Activated naive CD4-positive, alpha-beta T cell treated with anti-CD3 and anti-CD28 coated beads, Interleukin-2, amount 50 U/mL, for 72 hours (primary cell): ENCODE data around the gene PLEKHG7. TPM values are rescaled to one million over a fixed set of nuclear protein-coding genes. Genes with fewer than 3 reads are reported as not detected.
A peak's percentile ranks its signal among the peaks of the same experiment; 100 is the strongest.
"Not testable (repeated sequence)": the region's sequence is repeated elsewhere in the genome, so short reads cannot be mapped to it uniquely, and the experiment has no call there.

ENCODE experiments used
- ATAC-seq, 2 donors: fragments of 150-1000 bp; cut with Tn5 transposase; 2 replicates each; pipeline ENCODE4 v1.10.0; 2021; ENCODE audit warnings: mild to moderate bottlenecking in 2 of 2, moderate library complexity in 2 of 2
- DNase-seq, 2 donors: peaks; one replicate each; pipeline ENCODE4 v3.0.0; 2021 to 2022; ENCODE audit warnings: low spot score in 2 of 2
- H3K27ac Mint-ChIP-seq, 2 donors: one replicate each; pipeline ENCODE4 v1.8.0; 2022; ENCODE audit warnings: mild to moderate bottlenecking in 2 of 2, mixed read lengths in 2 of 2
- H3K36me3 Mint-ChIP-seq, 2 donors: one replicate each; pipeline ENCODE4 v1.8.0; 2022; ENCODE audit warnings: mixed read lengths in 2 of 2
- H3K9me3 Mint-ChIP-seq, 2 donors: one replicate each; pipeline ENCODE4 v1.8.0; 2022; ENCODE audit warnings: mixed read lengths in 2 of 2
- total RNA-seq, 2 donors: library from RNA; stranded (reverse); gene quantifications; one replicate each; pipeline ENCODE4 v1.2.3, GENCODE V29; 2022

Gene PLEKHG7, protein sequence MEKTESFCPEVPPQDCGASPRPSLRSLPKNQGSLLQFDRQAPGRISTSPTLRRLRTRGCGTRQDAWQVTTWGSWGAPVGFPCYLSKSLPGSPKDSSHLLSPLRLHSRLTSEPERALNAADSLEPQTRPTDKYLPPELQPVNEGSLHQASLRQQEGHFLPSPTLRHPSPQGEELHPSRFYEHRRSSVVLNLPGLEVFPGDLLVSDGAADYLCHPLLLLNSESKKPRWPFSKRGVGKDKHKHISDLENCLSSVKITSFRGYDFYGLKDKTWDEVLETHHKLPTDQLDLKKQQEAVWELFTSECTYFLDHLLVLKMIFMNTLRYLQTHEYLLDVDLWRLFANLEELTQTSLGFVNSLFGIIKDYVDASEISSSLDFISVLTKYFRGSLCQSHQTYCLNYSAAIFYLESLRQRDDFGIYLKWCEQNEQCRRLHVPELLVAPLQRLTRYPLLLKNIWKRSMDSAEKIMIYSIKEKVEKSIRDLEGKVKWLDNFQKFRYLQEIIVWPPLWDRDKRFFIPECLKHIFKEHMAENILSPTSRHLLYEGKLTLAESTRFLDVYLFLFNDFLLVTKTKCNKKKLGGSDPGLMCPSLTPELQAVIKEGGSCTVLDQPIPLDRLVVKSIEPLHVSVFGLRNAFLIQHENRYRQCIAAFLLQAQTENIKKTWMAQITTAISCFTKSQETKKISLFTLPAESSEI
- total RNA-seq: not detected

DNA sequence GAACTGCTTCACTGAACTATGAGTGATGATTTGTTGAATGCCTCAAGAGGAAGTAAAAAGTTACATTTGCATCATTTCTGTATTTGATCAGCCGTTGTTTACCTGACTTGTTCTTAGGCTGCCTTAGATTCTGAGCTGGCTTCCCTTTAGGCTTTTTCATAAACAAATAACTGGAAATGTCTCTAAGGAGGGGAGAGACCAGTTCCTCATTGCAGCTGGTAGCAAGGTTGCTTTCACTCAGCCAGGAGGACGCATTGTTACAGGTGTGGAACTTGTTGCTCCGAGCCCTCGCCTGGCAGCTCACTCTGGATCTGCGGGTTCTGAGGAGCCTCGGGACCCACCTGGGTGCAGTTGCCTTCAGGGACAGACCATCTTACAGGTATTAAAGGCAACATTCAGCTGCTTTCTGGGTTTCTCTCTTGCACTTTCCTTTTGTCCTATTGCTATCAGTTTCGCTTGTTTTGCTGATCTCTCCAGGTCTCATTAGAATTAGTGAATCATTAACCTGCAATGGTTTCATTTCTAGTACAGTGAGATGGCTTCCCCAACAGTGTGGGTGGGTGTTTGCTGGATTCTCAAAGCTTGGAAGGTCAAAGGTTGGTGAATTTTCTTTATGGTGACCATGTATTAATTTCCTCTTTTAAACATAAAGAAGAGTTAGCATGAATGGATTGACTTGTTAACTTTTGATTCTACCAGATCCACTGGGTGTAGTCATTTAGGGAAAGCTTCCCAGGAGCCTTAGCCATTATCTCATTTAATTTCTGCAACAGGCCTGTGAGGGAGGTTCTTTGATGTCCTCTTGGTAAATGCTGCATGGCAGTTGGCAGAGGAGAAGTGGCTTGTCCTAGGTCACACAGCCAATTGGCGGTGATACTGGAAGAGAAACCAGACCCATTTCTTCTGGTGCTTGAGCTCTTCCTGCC lies at the start of gene PLEKHG7:
Gene PLEKHG7, plus strand, starts transcription at position 236 of the 926 bp plus-strand sequence. CDS start 3,643 bp downstream, outside the sequence.
- DNase-seq: no peak
- Mint-ChIP-seq H3K27ac (no peak within 1 kb of the TSS), H3K36me3 (peaks cover 3% of the 10 kb centered on the region in 2 donors), H3K9me3 (peaks cover 0 to under 1% of the 10 kb centered on the region in 2 donors)
- ATAC-seq: peak in 1 of 2 donors; percentile 76

- ATAC-seq, H3K36me3 Mint-ChIP-seq, DNase-seq, H3K27ac Mint-ChIP-seq, H3K9me3 Mint-ChIP-seq: not testable (repeated sequence)
Observed at GRCh38 chr12:92654256-92654655, 48.5 kb upstream of the PLEKHG7 start.

DNA sequence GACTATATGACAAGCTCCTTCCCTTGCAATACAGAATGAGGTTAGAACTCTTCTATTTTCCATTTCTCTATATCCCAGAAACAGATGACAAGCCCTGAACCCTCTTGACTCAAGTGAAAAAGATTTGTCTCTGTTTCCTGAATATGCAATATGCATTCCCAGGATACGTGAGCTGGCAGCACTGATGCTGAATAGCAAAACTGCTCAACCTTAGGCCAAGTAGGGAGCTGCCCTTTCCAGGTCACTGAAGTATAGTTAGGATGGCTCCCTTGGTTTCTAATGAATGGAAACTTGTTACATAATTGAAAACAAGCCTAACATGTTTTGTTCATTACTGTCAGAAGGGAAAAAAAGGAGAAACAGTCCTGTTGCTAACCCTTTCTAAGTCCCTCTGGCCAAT lies 47.9 kb upstream of the PLEKHG7 start:
- no peak for ATAC-seq
- H3K27ac Mint-ChIP-seq: no peak overlapping the region
- DNase-seq: no peak
- H3K36me3 Mint-ChIP-seq: peaks cover 0 to 5% of the 10 kb centered on the region in 2 donors
- no peaks in the 10 kb centered on the region for H3K9me3 Mint-ChIP-seq

DNA sequence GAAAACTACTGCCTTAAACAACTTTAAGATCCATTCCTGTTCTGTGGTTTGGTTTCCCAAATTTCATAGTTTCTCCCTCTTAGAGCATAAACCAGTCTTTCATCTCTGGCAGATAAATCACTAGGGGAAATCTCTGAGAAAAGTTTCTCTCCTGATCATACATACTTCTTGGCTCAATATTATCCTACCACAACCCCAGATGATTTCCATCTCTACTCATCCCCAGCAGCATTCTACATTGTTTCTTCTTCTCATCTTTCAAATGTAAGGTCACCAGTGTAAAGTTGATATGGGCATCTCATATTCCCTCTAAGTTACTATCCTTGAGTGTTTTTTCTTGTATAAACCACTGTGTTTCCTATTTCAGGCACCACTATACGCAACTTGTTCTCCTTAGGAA lies 45.9 kb upstream of the PLEKHG7 start:
- ATAC-seq (no peak), DNase-seq (no peak)
- Mint-ChIP-seq H3K36me3 (peaks cover 0 to 5% of the 10 kb centered on the region in 2 donors), H3K9me3 (no peaks in the 10 kb centered on the region), H3K27ac (no peak overlapping the region)

DNA sequence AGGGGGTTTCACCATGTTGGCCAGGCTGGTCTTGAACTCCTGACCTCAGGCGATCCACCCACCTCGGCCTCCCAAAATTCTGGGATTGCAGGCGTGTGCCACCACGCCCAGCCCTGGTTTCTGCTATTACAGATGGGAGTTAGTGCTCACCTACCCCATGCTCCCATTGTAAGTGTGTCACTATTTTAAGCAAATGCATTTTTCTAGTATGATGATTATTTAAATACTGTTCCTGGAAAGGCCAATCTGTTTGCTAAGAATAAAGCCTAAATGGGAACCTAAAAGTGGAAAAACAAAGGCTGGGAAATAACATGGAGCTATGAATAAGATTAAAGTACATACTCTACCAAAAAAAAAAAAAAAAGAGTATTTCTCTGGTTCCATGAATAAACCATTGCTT lies 45.0 kb upstream of the PLEKHG7 start:
- H3K36me3 Mint-ChIP-seq: peaks cover 0 to 5% of the 10 kb centered on the region in 2 donors

DNA sequence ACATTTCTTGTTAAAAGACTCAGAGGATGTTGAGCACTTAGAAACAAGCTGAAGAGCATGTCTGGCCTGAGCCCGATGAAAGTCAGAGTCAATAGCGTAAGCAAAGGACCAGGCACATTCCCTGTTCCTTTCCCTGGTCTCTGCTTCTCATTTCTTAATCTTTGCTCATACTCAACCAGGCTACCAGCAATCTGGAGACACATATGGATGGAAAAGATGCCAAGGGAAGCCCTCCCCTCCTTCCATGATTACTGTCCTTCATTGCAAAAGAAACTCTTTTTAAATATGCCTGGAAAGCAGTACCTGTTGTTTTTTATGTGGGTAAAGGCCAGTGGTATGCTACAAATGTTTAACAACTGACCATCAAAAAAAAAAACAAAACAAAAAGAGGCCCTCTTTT lies 44.2 kb upstream of the PLEKHG7 start:
- H3K9me3 Mint-ChIP-seq: no peaks in the 10 kb centered on the region
- H3K27ac Mint-ChIP-seq: no peak overlapping the region
- DNase-seq: no peak
- H3K36me3 Mint-ChIP-seq: peaks cover 0 to 5% of the 10 kb centered on the region in 2 donors
- no peak for ATAC-seq

More for the DNA sequence above, 45.0 kb upstream of the PLEKHG7 start:
- DNase-seq (no peak), ATAC-seq (no peak)
- H3K27ac Mint-ChIP-seq: no peak overlapping the region
- H3K9me3 Mint-ChIP-seq: no peaks in the 10 kb centered on the region

GRCh38 chr12:92661269-92661668 lies 41.5 kb upstream of the PLEKHG7 start:
- no peak overlapping the region for H3K27ac Mint-ChIP-seq
- DNase-seq (no peak), ATAC-seq (no peak)
- peaks cover 0 to 5% of the 10 kb centered on the region in 2 donors for H3K36me3 Mint-ChIP-seq
- H3K9me3 Mint-ChIP-seq: no peaks in the 10 kb centered on the region

DNA sequence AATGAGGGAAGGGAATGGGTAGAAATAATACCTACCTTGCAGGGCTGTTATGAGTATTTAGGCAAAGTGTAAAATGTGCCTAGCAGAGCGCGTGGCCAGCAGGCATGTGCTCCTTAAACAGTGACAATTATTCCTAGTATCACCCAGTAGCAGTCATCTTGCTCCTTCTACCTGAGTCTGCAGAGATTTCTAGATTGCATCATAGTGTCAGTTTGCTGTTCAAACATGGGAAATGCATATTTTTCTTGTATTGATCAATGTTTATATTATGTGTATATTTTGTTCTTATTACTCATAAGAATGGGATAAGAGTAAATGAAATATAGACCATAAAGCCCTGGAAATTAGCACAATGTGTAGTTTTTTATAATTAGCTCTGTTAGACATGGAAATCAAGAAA lies 37.3 kb upstream of the PLEKHG7 start:
- H3K9me3 Mint-ChIP-seq: no peaks in the 10 kb centered on the region
- H3K36me3 Mint-ChIP-seq: no peaks in the 10 kb centered on the region
- H3K27ac Mint-ChIP-seq: no peak overlapping the region
- DNase-seq: no peak
- no peak for ATAC-seq

DNA sequence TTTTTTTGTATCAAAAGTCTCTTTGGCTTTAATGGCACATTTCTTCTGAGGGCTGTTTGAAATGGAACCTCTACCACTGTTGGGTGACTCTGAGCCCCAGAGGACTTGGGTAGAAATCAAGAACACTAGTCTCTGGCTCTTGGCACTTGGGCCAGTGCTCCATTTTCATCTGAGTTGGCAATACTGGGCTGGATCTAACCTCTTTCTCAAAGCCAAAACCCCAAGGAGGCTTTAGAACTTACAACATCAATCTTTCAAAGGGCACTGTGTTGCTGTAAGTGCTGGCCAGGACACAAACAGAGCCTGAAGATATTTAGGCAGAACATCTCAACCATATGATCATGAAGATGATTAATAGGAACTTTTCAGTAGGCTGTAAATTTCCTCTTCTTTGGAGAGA lies 34.0 kb upstream of the PLEKHG7 start:
- ATAC-seq (no peak), DNase-seq (no peak)
- no peaks in the 10 kb centered on the region for H3K36me3 Mint-ChIP-seq
- H3K9me3 Mint-ChIP-seq: peaks cover 0 to 4% of the 10 kb centered on the region in 2 donors
- H3K27ac Mint-ChIP-seq: no peak overlapping the region

DNA sequence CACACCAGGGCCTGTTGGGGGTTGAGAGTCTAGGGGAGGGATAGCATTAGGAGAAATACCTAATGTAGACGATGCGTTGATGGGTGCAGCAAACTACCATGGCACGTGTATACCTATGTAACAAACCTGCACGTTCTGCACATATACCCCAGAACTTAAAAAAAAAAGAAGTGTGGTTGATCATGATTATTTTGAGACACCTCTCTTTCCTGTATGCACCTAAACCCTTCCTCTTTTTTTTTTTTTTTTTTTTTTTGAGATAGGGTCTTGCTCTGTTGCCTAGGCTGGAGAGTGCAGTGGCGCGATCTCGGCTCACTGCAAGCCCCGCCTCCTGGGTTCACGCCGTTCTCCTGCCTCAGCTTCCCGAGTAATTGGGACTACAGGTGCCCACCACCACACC lies 31.3 kb upstream of the PLEKHG7 start:
- DNase-seq, H3K9me3 Mint-ChIP-seq, ATAC-seq, H3K36me3 Mint-ChIP-seq, H3K27ac Mint-ChIP-seq: not testable (repeated sequence)

DNA sequence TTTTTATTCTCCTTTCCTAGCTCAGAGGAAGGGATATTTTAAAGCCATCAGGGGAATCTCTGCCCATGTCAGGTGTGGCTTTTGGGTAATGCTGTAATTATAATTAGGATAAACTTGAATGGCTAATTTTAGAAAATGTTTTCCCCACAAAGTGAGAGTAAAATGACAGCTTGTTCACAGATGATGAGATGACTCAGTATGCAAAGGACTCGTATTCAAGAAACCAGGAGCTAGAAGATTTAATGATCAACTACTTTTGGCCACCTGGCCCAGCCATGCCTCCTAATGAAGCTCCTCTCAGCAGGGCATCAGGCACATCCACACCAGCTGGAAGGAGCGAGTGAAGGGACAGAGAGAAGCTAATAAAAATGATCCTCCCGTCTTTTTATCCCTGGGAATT lies 29.0 kb upstream of the PLEKHG7 start:
- no peak for ATAC-seq
- no peak for DNase-seq
- no peaks in the 10 kb centered on the region for H3K36me3 Mint-ChIP-seq
- H3K27ac Mint-ChIP-seq: no peak overlapping the region
- H3K9me3 Mint-ChIP-seq: peaks cover 0 to 4% of the 10 kb centered on the region in 2 donors

GRCh38 chr12:92674500-92674899 lies 28.3 kb upstream of the PLEKHG7 start:
- ATAC-seq (no peak), DNase-seq (no peak)
- peaks cover 0 to 4% of the 10 kb centered on the region in 2 donors for H3K9me3 Mint-ChIP-seq
- no peaks in the 10 kb centered on the region for H3K36me3 Mint-ChIP-seq
- no peak overlapping the region for H3K27ac Mint-ChIP-seq

DNA sequence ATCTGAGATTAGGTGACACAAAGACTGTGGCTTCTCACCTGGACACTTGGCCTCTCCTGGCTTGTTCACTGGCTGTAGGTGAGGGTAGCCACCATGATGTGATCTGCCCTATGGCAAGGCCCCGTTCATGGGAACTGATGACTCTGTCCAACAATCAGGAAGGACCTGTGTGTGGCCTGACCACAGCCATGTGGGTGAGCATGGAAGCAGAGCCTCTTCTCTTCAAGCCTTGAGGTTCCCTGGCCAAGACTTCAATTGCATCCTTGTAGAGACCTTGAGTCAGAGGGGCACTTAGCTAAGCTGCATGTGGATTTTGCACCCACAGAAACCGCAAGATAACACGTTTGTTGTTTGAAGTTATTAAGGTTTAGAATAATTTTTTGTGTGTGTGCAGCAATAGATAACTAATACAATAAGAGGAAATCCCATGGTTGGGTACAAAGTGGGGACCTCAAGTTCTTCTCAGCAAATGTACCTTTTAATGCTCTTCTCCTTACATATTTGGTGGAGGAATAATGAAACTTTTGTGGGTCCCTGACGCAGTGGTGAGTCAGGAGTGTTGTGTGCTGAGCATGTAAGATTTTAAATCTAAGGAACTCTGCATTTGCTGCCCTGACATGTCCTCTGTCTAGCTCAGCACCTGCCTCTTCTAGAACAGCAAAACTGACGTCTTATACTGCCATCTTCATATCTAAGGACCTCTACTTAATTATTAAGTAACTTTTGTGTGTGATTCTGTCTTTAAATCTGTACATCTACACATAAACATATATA lies 27.5 kb upstream of the PLEKHG7 start:
- peaks cover 0 to 4% of the 10 kb centered on the region in 2 donors for H3K9me3 Mint-ChIP-seq
- DNase-seq (no peak), ATAC-seq (peak in 1 of 2 donors; percentile 78)
- peak overlapping the region in 1 of 2 donors; percentile 17 for H3K27ac Mint-ChIP-seq
- H3K36me3 Mint-ChIP-seq: no peaks in the 10 kb centered on the region

- no peak overlapping the region for H3K27ac Mint-ChIP-seq
- ATAC-seq (no peak), DNase-seq (no peak)
- H3K9me3 Mint-ChIP-seq: no peaks in the 10 kb centered on the region
- H3K36me3 Mint-ChIP-seq: no peaks in the 10 kb centered on the region
Observed at GRCh38 chr12:92676710-92677109, 26.1 kb upstream of the PLEKHG7 start.

DNA sequence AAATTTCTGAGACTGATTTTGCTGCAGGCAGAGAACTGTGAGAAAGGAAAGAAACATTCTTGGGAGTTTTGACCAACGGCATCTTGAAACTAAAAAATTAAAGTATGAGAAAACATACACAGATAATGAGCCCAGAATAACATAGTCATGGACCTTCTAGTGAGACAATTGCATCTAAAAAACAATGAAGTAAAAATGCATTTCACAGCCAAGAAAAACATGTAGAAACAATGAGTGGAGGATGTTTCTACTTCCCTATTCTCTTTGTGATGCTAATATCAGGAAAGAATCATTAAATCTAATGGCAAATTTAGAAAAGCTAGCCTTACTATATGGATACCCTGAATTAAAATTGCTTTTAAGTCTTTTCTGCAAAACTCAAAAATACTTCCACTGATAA lies 12.2 kb upstream of the PLEKHG7 start:
- no peak for DNase-seq
- no peak overlapping the region for H3K27ac Mint-ChIP-seq
- H3K36me3 Mint-ChIP-seq: no peaks in the 10 kb centered on the region
- peaks cover 3 to 5% of the 10 kb centered on the region in 2 donors for H3K9me3 Mint-ChIP-seq
- ATAC-seq: no peak

GRCh38 chr12:92695056-92695455 lies 7.7 kb upstream of the PLEKHG7 start:
- DNase-seq (no peak), ATAC-seq (no peak)
- Mint-ChIP-seq H3K36me3 (peaks cover 14 to 16% of the 10 kb centered on the region in 2 donors), H3K27ac (no peak overlapping the region), H3K9me3 (peaks cover 12 to 14% of the 10 kb centered on the region in 2 donors)
